ENCODE data around the gene LCMT2.

DNA sequence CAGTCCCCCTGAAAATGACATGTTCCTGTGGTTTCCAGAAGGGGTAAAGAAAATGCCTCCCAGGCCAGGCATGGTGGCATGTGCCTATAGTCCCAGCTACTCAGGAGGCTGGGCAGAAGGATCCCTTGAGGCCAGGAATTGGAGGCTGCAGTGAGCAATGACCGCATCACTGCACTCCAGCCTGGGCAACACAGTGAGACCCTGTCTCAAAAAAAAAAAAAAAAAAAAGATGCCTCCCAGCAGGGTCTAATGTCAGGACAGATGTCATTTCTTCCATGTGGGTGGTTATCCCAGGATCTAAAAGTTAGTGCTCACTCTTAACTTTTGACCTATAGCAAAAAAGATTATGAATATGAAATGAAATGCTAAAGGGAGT is 13.4 kb downstream of the LCMT2 start:
- TF ChIP-seq ZNF70 (CRISPR knock-in tag; IDR thresholded peaks at IDR 0.05), result no peak
- TF ChIP-seq, protein P1, sequence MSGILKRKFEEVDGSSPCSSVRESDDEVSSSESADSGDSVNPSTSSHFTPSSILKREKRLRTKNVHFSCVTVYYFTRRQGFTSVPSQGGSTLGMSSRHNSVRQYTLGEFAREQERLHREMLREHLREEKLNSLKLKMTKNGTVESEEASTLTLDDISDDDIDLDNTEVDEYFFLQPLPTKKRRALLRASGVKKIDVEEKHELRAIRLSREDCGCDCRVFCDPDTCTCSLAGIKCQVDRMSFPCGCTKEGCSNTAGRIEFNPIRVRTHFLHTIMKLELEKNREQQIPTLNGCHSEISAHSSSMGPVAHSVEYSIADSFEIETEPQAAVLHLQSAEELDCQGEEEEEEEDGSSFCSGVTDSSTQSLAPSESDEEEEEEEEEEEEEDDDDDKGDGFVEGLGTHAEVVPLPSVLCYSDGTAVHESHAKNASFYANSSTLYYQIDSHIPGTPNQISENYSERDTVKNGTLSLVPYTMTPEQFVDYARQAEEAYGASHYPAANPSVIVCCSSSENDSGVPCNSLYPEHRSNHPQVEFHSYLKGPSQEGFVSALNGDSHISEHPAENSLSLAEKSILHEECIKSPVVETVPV (CRISPR knock-in tag; IDR thresholded peaks at IDR 0.05), result no peak
- TF ChIP-seq, protein P2, sequence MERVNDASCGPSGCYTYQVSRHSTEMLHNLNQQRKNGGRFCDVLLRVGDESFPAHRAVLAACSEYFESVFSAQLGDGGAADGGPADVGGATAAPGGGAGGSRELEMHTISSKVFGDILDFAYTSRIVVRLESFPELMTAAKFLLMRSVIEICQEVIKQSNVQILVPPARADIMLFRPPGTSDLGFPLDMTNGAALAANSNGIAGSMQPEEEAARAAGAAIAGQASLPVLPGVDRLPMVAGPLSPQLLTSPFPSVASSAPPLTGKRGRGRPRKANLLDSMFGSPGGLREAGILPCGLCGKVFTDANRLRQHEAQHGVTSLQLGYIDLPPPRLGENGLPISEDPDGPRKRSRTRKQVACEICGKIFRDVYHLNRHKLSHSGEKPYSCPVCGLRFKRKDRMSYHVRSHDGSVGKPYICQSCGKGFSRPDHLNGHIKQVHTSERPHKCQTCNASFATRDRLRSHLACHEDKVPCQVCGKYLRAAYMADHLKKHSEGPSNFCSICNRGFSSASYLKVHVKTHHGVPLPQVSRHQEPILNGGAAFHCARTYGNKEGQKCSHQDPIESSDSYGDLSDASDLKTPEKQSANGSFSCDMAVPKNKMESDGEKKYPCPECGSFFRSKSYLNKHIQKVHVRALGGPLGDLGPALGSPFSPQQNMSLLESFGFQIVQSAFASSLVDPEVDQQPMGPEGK (CRISPR knock-in tag; IDR thresholded peaks at IDR 0.05; ENCODE audit: borderline replicate concordance), result no peak
